Panc1 (cell line): ENCODE data around the gene CTRB2.

Source experiments
- POLR2AphosphoS5 ChIP-seq: IDR thresholded peaks from 2 replicates; pipeline ENCODE4 v1.6.1; 2012; ENCODE audit warnings: mild to moderate bottlenecking, low read depth, low read length, moderate library complexity
- SIN3A ChIP-seq: IDR thresholded peaks from 2 replicates; pipeline ENCODE4 v1.6.1; 2012; ENCODE audit warnings: low read depth, mild to moderate bottlenecking, low read length, moderate library complexity, borderline replicate concordance; ENCODE audit not compliant: insufficient read depth
- TCF7L2 ChIP-seq: IDR thresholded peaks from 2 replicates; pipeline ENCODE4 v1.6.1; 2011; ENCODE audit warnings: mild to moderate bottlenecking, low read depth, low read length, inconsistent platforms
- TF ChIP-seq, protein P1 (sequence below): fragments of 450-650 bp; IDR thresholded peaks from 2 replicates; pipeline ENCODE4 v1.5.1; 2017; ENCODE audit warnings: mild to moderate bottlenecking
- TF ChIP-seq, protein P2 (sequence below), 2 experiments: IDR thresholded peaks; 2 replicates each; pipeline ENCODE4 v1.6.1; 2011 to 2012; ENCODE audit warnings: low read depth in 2 of 2, control low read depth in 1 of 2, low read length in 1 of 2, mild to moderate bottlenecking in 1 of 2, moderate library complexity in 1 of 2; ENCODE audit not compliant: insufficient read depth in 1 of 2

DNA sequence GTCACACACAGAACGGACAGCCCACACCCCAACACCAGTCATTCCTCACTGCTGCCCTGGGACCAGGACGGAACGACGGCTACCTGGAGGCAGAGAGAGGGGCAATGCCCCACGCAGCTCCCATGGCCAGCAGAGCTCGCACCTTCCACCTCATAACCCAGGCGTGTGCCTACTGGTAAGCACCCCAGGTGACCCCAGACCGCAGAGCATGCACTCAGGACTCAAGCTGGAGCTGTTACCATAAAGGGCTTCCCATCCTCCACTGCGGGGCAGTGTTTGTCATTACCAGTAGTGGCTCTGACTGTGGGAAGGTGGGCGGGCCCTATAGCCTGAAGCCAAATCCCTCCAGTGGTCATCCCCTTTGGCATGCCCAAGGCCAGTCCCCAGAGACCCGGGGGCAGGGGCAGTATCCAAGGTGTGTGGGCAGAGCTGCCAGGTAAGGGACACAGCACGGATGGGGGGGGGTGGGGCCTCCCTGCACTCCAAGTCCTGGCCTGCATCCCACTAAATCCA lies 49.2 kb upstream of the CTRB2 start:
- TF ChIP-seq POLR2AphosphoS5: no peak
- TF ChIP-seq, protein P1, sequence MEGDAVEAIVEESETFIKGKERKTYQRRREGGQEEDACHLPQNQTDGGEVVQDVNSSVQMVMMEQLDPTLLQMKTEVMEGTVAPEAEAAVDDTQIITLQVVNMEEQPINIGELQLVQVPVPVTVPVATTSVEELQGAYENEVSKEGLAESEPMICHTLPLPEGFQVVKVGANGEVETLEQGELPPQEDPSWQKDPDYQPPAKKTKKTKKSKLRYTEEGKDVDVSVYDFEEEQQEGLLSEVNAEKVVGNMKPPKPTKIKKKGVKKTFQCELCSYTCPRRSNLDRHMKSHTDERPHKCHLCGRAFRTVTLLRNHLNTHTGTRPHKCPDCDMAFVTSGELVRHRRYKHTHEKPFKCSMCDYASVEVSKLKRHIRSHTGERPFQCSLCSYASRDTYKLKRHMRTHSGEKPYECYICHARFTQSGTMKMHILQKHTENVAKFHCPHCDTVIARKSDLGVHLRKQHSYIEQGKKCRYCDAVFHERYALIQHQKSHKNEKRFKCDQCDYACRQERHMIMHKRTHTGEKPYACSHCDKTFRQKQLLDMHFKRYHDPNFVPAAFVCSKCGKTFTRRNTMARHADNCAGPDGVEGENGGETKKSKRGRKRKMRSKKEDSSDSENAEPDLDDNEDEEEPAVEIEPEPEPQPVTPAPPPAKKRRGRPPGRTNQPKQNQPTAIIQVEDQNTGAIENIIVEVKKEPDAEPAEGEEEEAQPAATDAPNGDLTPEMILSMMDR: no peak
- TF ChIP-seq SIN3A: no peak
- TF ChIP-seq, protein P2, sequence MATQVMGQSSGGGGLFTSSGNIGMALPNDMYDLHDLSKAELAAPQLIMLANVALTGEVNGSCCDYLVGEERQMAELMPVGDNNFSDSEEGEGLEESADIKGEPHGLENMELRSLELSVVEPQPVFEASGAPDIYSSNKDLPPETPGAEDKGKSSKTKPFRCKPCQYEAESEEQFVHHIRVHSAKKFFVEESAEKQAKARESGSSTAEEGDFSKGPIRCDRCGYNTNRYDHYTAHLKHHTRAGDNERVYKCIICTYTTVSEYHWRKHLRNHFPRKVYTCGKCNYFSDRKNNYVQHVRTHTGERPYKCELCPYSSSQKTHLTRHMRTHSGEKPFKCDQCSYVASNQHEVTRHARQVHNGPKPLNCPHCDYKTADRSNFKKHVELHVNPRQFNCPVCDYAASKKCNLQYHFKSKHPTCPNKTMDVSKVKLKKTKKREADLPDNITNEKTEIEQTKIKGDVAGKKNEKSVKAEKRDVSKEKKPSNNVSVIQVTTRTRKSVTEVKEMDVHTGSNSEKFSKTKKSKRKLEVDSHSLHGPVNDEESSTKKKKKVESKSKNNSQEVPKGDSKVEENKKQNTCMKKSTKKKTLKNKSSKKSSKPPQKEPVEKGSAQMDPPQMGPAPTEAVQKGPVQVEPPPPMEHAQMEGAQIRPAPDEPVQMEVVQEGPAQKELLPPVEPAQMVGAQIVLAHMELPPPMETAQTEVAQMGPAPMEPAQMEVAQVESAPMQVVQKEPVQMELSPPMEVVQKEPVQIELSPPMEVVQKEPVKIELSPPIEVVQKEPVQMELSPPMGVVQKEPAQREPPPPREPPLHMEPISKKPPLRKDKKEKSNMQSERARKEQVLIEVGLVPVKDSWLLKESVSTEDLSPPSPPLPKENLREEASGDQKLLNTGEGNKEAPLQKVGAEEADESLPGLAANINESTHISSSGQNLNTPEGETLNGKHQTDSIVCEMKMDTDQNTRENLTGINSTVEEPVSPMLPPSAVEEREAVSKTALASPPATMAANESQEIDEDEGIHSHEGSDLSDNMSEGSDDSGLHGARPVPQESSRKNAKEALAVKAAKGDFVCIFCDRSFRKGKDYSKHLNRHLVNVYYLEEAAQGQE (IDR thresholded peaks at IDR 0.05; ENCODE audit: insufficient read depth in 1 of 2, low read depth in 2 of 2, low read length in 1 of 2): no peak
- no peak for TF ChIP-seq TCF7L2
